ENCODE results near the gene ABCG2.
"Not testable (repeated sequence)": the region's sequence is repeated elsewhere in the genome, so short reads cannot be mapped to it uniquely, and the experiment has no call there.

The ABCG2 gene

GRCh38 chr4:88166608-88167007 is 8.2 kb upstream of the ABCG2 start:
- no peak for DNase-seq (ENCODE audit: low read depth in 2 of 2)

- DNase-seq (ENCODE audit: low read depth in 2 of 2): no peak
These were observed 4.9 kb upstream of the ABCG2 start for GRCh38 chr4:88163336-88163735.

GRCh38 chr4:88162626-88163025 is 4.2 kb upstream of the ABCG2 start:
- DNase-seq (ENCODE audit: low read depth in 2 of 2): no peak

GRCh38 chr4:88159229-88159725 is 838 bp upstream of the ABCG2 start:
- no peak for DNase-seq (ENCODE audit: low read depth in 2 of 2)

GRCh38 chr4:88158038-88158488 is 376 bp downstream of the ABCG2 start:
- DNase-seq (ENCODE audit: low read depth in 2 of 2): no peak

GRCh38 chr4:88152331-88152730 is 6.1 kb downstream of the ABCG2 start:
- DNase-seq (ENCODE audit: low read depth in 2 of 2): not testable (repeated sequence)

- no peak for DNase-seq (ENCODE audit: low read depth in 2 of 2)
These were observed 9.9 kb downstream of the ABCG2 start for GRCh38 chr4:88148560-88148959.

- DNase-seq (ENCODE audit: low read depth in 2 of 2): no peak
These were observed 10.6 kb downstream of the ABCG2 start for GRCh38 chr4:88147799-88148217.

- DNase-seq (ENCODE audit: low read depth in 2 of 2): no peak
These were observed 11.5 kb downstream of the ABCG2 start for GRCh38 chr4:88146891-88147290.

- DNase-seq (ENCODE audit: low read depth in 2 of 2): no peak
These were observed 13.6 kb downstream of the ABCG2 start for GRCh38 chr4:88144866-88145300.

GRCh38 chr4:88144048-88144447 is 14.4 kb downstream of the ABCG2 start:
- no peak for DNase-seq (ENCODE audit: low read depth in 2 of 2)

GRCh38 chr4:88143504-88143903 is 14.9 kb downstream of the ABCG2 start:
- DNase-seq (ENCODE audit: low read depth in 2 of 2): no peak

GRCh38 chr4:88138561-88138960 is 19.9 kb downstream of the ABCG2 start:
- no peak for DNase-seq (ENCODE audit: low read depth in 2 of 2)

- DNase-seq (ENCODE audit: low read depth in 2 of 2): no peak
These were observed 21.3 kb downstream of the ABCG2 start for GRCh38 chr4:88137112-88137511.

- no peak for DNase-seq (ENCODE audit: low read depth in 2 of 2)
These were observed 22.2 kb downstream of the ABCG2 start for GRCh38 chr4:88136249-88136648.

GRCh38 chr4:88135356-88135663 is 23.1 kb downstream of the ABCG2 start:
- DNase-seq (ENCODE audit: low read depth in 2 of 2): no peak

GRCh38 chr4:88134536-88135355 is 23.7 kb downstream of the ABCG2 start:
- no peak for DNase-seq (ENCODE audit: low read depth in 2 of 2)

- DNase-seq (ENCODE audit: low read depth in 2 of 2): no peak
These were observed 24.3 kb downstream of the ABCG2 start for GRCh38 chr4:88134111-88134510.

- no peak for DNase-seq (ENCODE audit: low read depth in 2 of 2)
These were observed 27.7 kb downstream of the ABCG2 start for GRCh38 chr4:88130544-88131305.

GRCh38 chr4:88130003-88130402 is 28.4 kb downstream of the ABCG2 start:
- DNase-seq (ENCODE audit: low read depth in 2 of 2): no peak

GRCh38 chr4:88122260-88122659 is 36.2 kb downstream of the ABCG2 start:
- DNase-seq (ENCODE audit: low read depth in 2 of 2): not testable (repeated sequence)

GRCh38 chr4:88119943-88120342 is 38.5 kb downstream of the ABCG2 start:
- no peak for DNase-seq (ENCODE audit: low read depth in 2 of 2)

- DNase-seq (ENCODE audit: low read depth in 2 of 2): no peak
These were observed 42.9 kb downstream of the ABCG2 start for GRCh38 chr4:88115587-88115986.
